Measurements from ENCODE around the gene FGD3.

DNA sequence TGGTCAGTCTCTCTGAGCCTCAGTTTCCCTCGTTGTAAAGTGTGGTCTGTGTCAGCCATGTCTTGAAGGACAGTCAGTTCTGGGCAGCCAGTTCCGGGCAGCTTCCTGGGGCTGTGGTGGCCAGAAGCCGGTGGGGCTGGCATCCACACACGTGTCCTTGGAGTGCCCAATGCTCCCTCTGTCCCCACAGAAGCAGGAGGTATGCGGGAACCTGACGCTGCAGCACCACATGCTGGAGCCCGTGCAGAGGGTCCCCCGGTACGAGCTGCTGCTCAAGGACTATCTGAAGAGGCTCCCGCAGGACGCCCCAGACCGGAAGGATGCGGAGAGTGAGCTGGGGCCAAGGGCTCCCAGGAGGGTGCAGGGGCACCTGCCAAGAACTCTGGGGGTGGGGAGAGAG lies 62.7 kb downstream of the FGD3 start:
- no peak for TF ChIP-seq CTCF (conservative IDR thresholded peaks at IDR 0.05)
- TF ChIP-seq EZH2 (IDR thresholded peaks at IDR 0.05; ENCODE audit: low read depth): no peak
